ENCODE results near the gene RYK.
"Not testable (repeated sequence)": the region's sequence is repeated elsewhere in the genome, so short reads cannot be mapped to it uniquely, and the experiment has no call there.

Gene RYK

GRCh38 chr3:134244921-134245320 lies 5.7 kb downstream of the RYK start:
- ATAC-seq (replicated peaks) (no peak), DNase-seq (no peak)
- H3K36me3 Mint-ChIP-seq, result peaks cover 11 to 28% of the 10 kb centered on the region in 2 donors
- H3K27me3 Mint-ChIP-seq, result no peaks in the 10 kb centered on the region
- no peak overlapping the region for H3K27ac Mint-ChIP-seq
- H3K4me1 Mint-ChIP-seq, result peaks cover 47 to 68% of the 10 kb centered on the region in 2 donors
- peaks cover 0 to 2% of the 10 kb centered on the region in 2 donors for H3K9me3 Mint-ChIP-seq
- no peak overlapping the region for H3K4me3 Mint-ChIP-seq

- Mint-ChIP-seq H3K27ac (peak overlapping the region; percentile 3), H3K36me3 (peaks cover 10 to 31% of the 10 kb centered on the region in 2 donors), H3K27me3 (no peaks in the 10 kb centered on the region), H3K4me1 (peaks cover 49 to 68% of the 10 kb centered on the region in 2 donors), H3K4me3 (no peak overlapping the region), H3K9me3 (peaks cover 0 to 4% of the 10 kb centered on the region in 2 donors)
- no peak for ATAC-seq (replicated peaks)
- no peak for DNase-seq
Observed at GRCh38 chr3:134242649-134243617, 7.7 kb downstream of the RYK start.

GRCh38 chr3:134239538-134239937 lies 11.1 kb downstream of the RYK start:
- Mint-ChIP-seq H3K4me3 (peak overlapping the region; percentile 47 to 62), H3K27ac (peak overlapping the region; percentile 88), H3K27me3 (no peaks in the 10 kb centered on the region), H3K4me1 (peaks cover 51 to 71% of the 10 kb centered on the region in 2 donors), H3K9me3 (peaks cover 0 to 4% of the 10 kb centered on the region in 2 donors), H3K36me3 (peaks cover 0 to 11% of the 10 kb centered on the region in 2 donors)
- DNase-seq (peak; percentile 15), ATAC-seq (replicated peaks) (peak; percentile 85 to 86)

- Mint-ChIP-seq H3K27me3 (no peaks in the 10 kb centered on the region), H3K4me1 (peaks cover 43 to 63% of the 10 kb centered on the region in 2 donors), H3K4me3 (peak overlapping the region; percentile 36 to 60)
Observed at GRCh38 chr3:134237454-134238145, 13.1 kb downstream of the RYK start.

GRCh38 chr3:134236505-134237170 lies 14.0 kb downstream of the RYK start:
- peak overlapping the region; percentile 46 to 60 for H3K4me3 Mint-ChIP-seq
- H3K27me3 Mint-ChIP-seq, result no peaks in the 10 kb centered on the region
- peaks cover 0 to 1% of the 10 kb centered on the region in 2 donors for H3K9me3 Mint-ChIP-seq
- H3K4me1 Mint-ChIP-seq, result peaks cover 45 to 66% of the 10 kb centered on the region in 2 donors
- DNase-seq (no peak), ATAC-seq (replicated peaks) (peak; percentile 64 to 72)
- H3K27ac Mint-ChIP-seq, result peak overlapping the region; percentile 84
- peaks cover 0 to 3% of the 10 kb centered on the region in 2 donors for H3K36me3 Mint-ChIP-seq

More at GRCh38 chr3:134237454-134238145, 13.1 kb downstream of the RYK start:
- ATAC-seq (replicated peaks) (peak; percentile 24 to 30), DNase-seq (no peak)
- Mint-ChIP-seq H3K27ac (peak overlapping the region; percentile 53), H3K9me3 (peaks cover 0 to 1% of the 10 kb centered on the region in 2 donors), H3K36me3 (peaks cover 0 to 3% of the 10 kb centered on the region in 2 donors)

GRCh38 chr3:134235577-134236076 lies 15.0 kb downstream of the RYK start:
- peaks cover 0 to 3% of the 10 kb centered on the region in 2 donors for H3K36me3 Mint-ChIP-seq
- H3K9me3 Mint-ChIP-seq, result peaks cover 0 to 1% of the 10 kb centered on the region in 2 donors
- DNase-seq (no peak), ATAC-seq (replicated peaks) (no peak)
- H3K4me1 Mint-ChIP-seq, result peaks cover 47 to 69% of the 10 kb centered on the region in 2 donors
- H3K27ac Mint-ChIP-seq, result peak overlapping the region; percentile 84
- no peaks in the 10 kb centered on the region for H3K27me3 Mint-ChIP-seq
- peak overlapping the region; percentile 19 to 43 for H3K4me3 Mint-ChIP-seq

GRCh38 chr3:134232951-134233350 lies 17.7 kb downstream of the RYK start:
- no peak overlapping the region for H3K27ac Mint-ChIP-seq
- H3K27me3 Mint-ChIP-seq, result no peaks in the 10 kb centered on the region
- no peak for DNase-seq
- H3K36me3 Mint-ChIP-seq, result peaks cover 0 to 3% of the 10 kb centered on the region in 2 donors
- peaks cover 42 to 73% of the 10 kb centered on the region in 2 donors for H3K4me1 Mint-ChIP-seq
- no peak overlapping the region for H3K4me3 Mint-ChIP-seq
- no peaks in the 10 kb centered on the region for H3K9me3 Mint-ChIP-seq
- ATAC-seq (replicated peaks), result no peak

GRCh38 chr3:134232151-134232550 lies 18.5 kb downstream of the RYK start:
- peak; percentile 65 to 70 for ATAC-seq (replicated peaks)
- H3K4me1 Mint-ChIP-seq, result peaks cover 37 to 69% of the 10 kb centered on the region in 2 donors
- H3K27ac Mint-ChIP-seq, result no peak overlapping the region
- H3K36me3 Mint-ChIP-seq, result peaks cover 0 to 5% of the 10 kb centered on the region in 2 donors
- no peaks in the 10 kb centered on the region for H3K27me3 Mint-ChIP-seq
- H3K9me3 Mint-ChIP-seq, result no peaks in the 10 kb centered on the region
- DNase-seq, result no peak
- no peak overlapping the region for H3K4me3 Mint-ChIP-seq

- Mint-ChIP-seq H3K27me3 (no peaks in the 10 kb centered on the region), H3K4me1 (peaks cover 31 to 59% of the 10 kb centered on the region in 2 donors), H3K36me3 (peaks cover 0 to 5% of the 10 kb centered on the region in 2 donors), H3K9me3 (no peaks in the 10 kb centered on the region), H3K4me3 (no peak overlapping the region), H3K27ac (no peak overlapping the region)
- DNase-seq (no peak), ATAC-seq (replicated peaks) (no peak)
Observed at GRCh38 chr3:134231131-134231530, 19.5 kb downstream of the RYK start.

- no peak overlapping the region for H3K4me3 Mint-ChIP-seq
- DNase-seq, result no peak
- H3K9me3 Mint-ChIP-seq, result no peaks in the 10 kb centered on the region
- H3K36me3 Mint-ChIP-seq, result peaks cover 0 to 5% of the 10 kb centered on the region in 2 donors
- H3K27me3 Mint-ChIP-seq, result no peaks in the 10 kb centered on the region
- no peak for ATAC-seq (replicated peaks)
- peak overlapping the region; percentile 26 for H3K27ac Mint-ChIP-seq
- peaks cover 26 to 48% of the 10 kb centered on the region in 2 donors for H3K4me1 Mint-ChIP-seq
Observed at GRCh38 chr3:134229038-134229437, 21.6 kb downstream of the RYK start.

GRCh38 chr3:134228479-134228878 lies 22.2 kb downstream of the RYK start:
- H3K27me3 Mint-ChIP-seq, result no peaks in the 10 kb centered on the region
- no peak overlapping the region for H3K27ac Mint-ChIP-seq
- H3K4me3 Mint-ChIP-seq, result no peak overlapping the region
- no peaks in the 10 kb centered on the region for H3K9me3 Mint-ChIP-seq
- H3K4me1 Mint-ChIP-seq, result peaks cover 31 to 54% of the 10 kb centered on the region in 2 donors
- peaks cover 0 to 5% of the 10 kb centered on the region in 2 donors for H3K36me3 Mint-ChIP-seq
- DNase-seq (no peak), ATAC-seq (replicated peaks) (no peak)

- H3K27ac Mint-ChIP-seq, result no peak overlapping the region
- DNase-seq (no peak), ATAC-seq (replicated peaks) (no peak)
- H3K4me3 Mint-ChIP-seq, result no peak overlapping the region
- no peaks in the 10 kb centered on the region for H3K9me3 Mint-ChIP-seq
- peaks cover 0 to 5% of the 10 kb centered on the region in 2 donors for H3K36me3 Mint-ChIP-seq
- H3K4me1 Mint-ChIP-seq, result peaks cover 33 to 57% of the 10 kb centered on the region in 2 donors
- no peaks in the 10 kb centered on the region for H3K27me3 Mint-ChIP-seq
Observed at GRCh38 chr3:134228035-134228434, 22.6 kb downstream of the RYK start.

GRCh38 chr3:134224796-134225156 lies 25.9 kb downstream of the RYK start:
- ATAC-seq (replicated peaks); H3K4me3 Mint-ChIP-seq; H3K9me3 Mint-ChIP-seq; DNase-seq; H3K27ac Mint-ChIP-seq; H3K27me3 Mint-ChIP-seq: not testable (repeated sequence)
- Mint-ChIP-seq H3K4me1 (peaks cover 20 to 40% of the 10 kb centered on the region in 2 donors), H3K36me3 (peaks cover 5 to 11% of the 10 kb centered on the region in 2 donors)

- H3K4me3 Mint-ChIP-seq, result no peak overlapping the region
- peaks cover 16 to 34% of the 10 kb centered on the region in 2 donors for H3K4me1 Mint-ChIP-seq
- H3K27ac Mint-ChIP-seq, result no peak overlapping the region
- H3K9me3 Mint-ChIP-seq, result no peaks in the 10 kb centered on the region
- no peak for DNase-seq
- no peak for ATAC-seq (replicated peaks)
- peaks cover 12 to 18% of the 10 kb centered on the region in 2 donors for H3K36me3 Mint-ChIP-seq
- no peaks in the 10 kb centered on the region for H3K27me3 Mint-ChIP-seq
Observed at GRCh38 chr3:134222835-134223234, 27.8 kb downstream of the RYK start.
